Ovary (tissue), 3 donors: ENCODE data around the gene MPPED2.

Experiments
- POLR2A ChIP-seq: fragments of 450-650 bp; IDR thresholded peaks from one replicate; pipeline ENCODE4 v1.6.1; 2017; ENCODE audit warnings: antibody characterized with exemption, mild to moderate bottlenecking, moderate library complexity
- TF ChIP-seq, protein P1 (sequence below), 3 donors: fragments of 450-650 bp in 2 of 3; fragments of 200-600 bp in 1 of 3; IDR thresholded peaks; one replicate each; pipeline versions ENCODE4 v1.5.1 to v1.8.0; 2016 to 2022; ENCODE audit warnings: antibody characterized with exemption in 3 of 3, mild to moderate bottlenecking in 1 of 3
- donor health status: DM: no; HTN: no; CAD: no.

DNA sequence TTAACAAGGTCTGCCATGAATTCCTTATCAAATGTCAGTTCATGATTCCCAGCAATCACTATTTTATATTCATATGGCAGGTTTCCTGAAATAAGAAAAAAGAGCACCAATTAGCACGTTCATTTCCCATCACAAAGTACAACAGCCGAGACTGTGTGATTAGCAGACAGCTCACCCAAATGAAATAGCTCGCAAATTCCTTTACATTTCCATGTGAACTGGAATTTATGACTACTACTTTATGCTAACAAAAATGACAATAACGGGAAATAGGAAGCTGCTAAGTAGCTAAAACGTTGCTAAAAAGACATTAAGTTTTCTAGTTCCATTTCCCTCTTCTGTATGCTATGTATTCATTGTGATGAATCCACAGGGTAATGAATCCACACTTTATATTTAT is 90.7 kb downstream of the MPPED2 start:
- TF ChIP-seq, protein P1, sequence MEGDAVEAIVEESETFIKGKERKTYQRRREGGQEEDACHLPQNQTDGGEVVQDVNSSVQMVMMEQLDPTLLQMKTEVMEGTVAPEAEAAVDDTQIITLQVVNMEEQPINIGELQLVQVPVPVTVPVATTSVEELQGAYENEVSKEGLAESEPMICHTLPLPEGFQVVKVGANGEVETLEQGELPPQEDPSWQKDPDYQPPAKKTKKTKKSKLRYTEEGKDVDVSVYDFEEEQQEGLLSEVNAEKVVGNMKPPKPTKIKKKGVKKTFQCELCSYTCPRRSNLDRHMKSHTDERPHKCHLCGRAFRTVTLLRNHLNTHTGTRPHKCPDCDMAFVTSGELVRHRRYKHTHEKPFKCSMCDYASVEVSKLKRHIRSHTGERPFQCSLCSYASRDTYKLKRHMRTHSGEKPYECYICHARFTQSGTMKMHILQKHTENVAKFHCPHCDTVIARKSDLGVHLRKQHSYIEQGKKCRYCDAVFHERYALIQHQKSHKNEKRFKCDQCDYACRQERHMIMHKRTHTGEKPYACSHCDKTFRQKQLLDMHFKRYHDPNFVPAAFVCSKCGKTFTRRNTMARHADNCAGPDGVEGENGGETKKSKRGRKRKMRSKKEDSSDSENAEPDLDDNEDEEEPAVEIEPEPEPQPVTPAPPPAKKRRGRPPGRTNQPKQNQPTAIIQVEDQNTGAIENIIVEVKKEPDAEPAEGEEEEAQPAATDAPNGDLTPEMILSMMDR (IDR thresholded peaks at IDR 0.05): no peak
- no peak for TF ChIP-seq POLR2A
